Activated CD8-positive, alpha-beta memory T cell treated with anti-CD3 and anti-CD28 coated beads for 4 hours (primary cell): ENCODE data around the gene ALLC.
"Not testable (repeated sequence)": the region's sequence is repeated elsewhere in the genome, so short reads cannot be mapped to it uniquely, and the experiment has no call there.

Experiments used
- DNase-seq, 2 donors: peaks; one replicate each; pipeline ENCODE4 v3.0.0-alpha.2; 2020; ENCODE audit warnings: low read depth in 2 of 2

ALLC gene

GRCh38 chr2:3626118-3626811 is 31.7 kb upstream of the ALLC start:
- no peak for DNase-seq

- no peak for DNase-seq
Measured at GRCh38 chr2:3626812-3627499, 31.0 kb upstream of the ALLC start.

GRCh38 chr2:3627500-3628100 is 30.4 kb upstream of the ALLC start:
- DNase-seq: no peak

- no peak for DNase-seq
Measured at GRCh38 chr2:3628241-3628679, 29.7 kb upstream of the ALLC start.

- no peak for DNase-seq
Measured at GRCh38 chr2:3628800-3629199, 29.2 kb upstream of the ALLC start.

- no peak for DNase-seq
Measured at GRCh38 chr2:3630631-3631030, 27.4 kb upstream of the ALLC start.

- DNase-seq: no peak
Measured at GRCh38 chr2:3631161-3631850, 26.7 kb upstream of the ALLC start.

GRCh38 chr2:3631851-3632659 is 25.9 kb upstream of the ALLC start:
- no peak for DNase-seq

- no peak for DNase-seq
Measured at GRCh38 chr2:3633089-3633981, 24.7 kb upstream of the ALLC start.

- DNase-seq: no peak
Measured at GRCh38 chr2:3633982-3634595, 23.9 kb upstream of the ALLC start.

- DNase-seq: no peak
Measured at GRCh38 chr2:3634596-3635121, 23.3 kb upstream of the ALLC start.

- no peak for DNase-seq
Measured at GRCh38 chr2:3635171-3635974, 22.6 kb upstream of the ALLC start.

GRCh38 chr2:3635975-3636327 is 22.0 kb upstream of the ALLC start:
- DNase-seq: not testable (repeated sequence)

- DNase-seq: no peak
Measured at GRCh38 chr2:3636586-3637310, 21.3 kb upstream of the ALLC start.

GRCh38 chr2:3637311-3637675 is 20.7 kb upstream of the ALLC start:
- no peak for DNase-seq

- DNase-seq: no peak
Measured at GRCh38 chr2:3637692-3638455, 20.1 kb upstream of the ALLC start.

- DNase-seq: no peak
Measured at GRCh38 chr2:3638456-3638810, 19.6 kb upstream of the ALLC start.
